AG09309 (cell line): ENCODE data around the gene SUB1.
A peak's percentile ranks its signal among the peaks of the same experiment; 100 is the strongest.

Experiments used
- DNase-seq: peaks from one replicate; pipeline ENCODE4 v3.0.0-alpha.2; 2010; ENCODE audit warnings: low read depth
- H3K4me3 ChIP-seq: 2 replicates; pipeline ENCODE4 v1.5.1; 2011; ENCODE audit warnings: mild to moderate bottlenecking, low read depth, low read length, moderate library complexity; ENCODE audit not compliant: control insufficient read depth
- CTCF ChIP-seq: IDR thresholded peaks from 2 replicates; pipeline ENCODE4 v1.5.1; 2011; ENCODE audit warnings: mild to moderate bottlenecking, low read depth, low read length, inconsistent platforms; ENCODE audit not compliant: insufficient read depth, control insufficient read depth; ENCODE audit errors: missing control alignments

Gene SUB1

GRCh38 chr5:32600054-32600622 lies 14.8 kb downstream of the SUB1 start:
- peak; percentile 65 for DNase-seq
- H3K4me3 ChIP-seq = no peak overlapping the region

GRCh38 chr5:32601623-32602295 lies 16.4 kb downstream of the SUB1 start:
- no peak for DNase-seq
- H3K4me3 ChIP-seq = no peak overlapping the region
- no peak for TF ChIP-seq CTCF

More at GRCh38 chr5:32600054-32600622, 14.8 kb downstream of the SUB1 start:
- TF ChIP-seq CTCF = no peak

- no peak for TF ChIP-seq CTCF
- no peak for DNase-seq
- H3K4me3 ChIP-seq = no peak overlapping the region
Measured at GRCh38 chr5:32602906-32603305, 17.5 kb downstream of the SUB1 start.

GRCh38 chr5:32604800-32605765 lies 19.7 kb downstream of the SUB1 start:
- H3K4me3 ChIP-seq = no peak overlapping the region
- TF ChIP-seq CTCF = no peak
- no peak for DNase-seq

GRCh38 chr5:32605766-32606152 lies 20.4 kb downstream of the SUB1 start:
- no peak overlapping the region for H3K4me3 ChIP-seq
- TF ChIP-seq CTCF = no peak
- DNase-seq = no peak

- TF ChIP-seq CTCF = no peak
- H3K4me3 ChIP-seq = no peak overlapping the region
- no peak for DNase-seq
Measured at GRCh38 chr5:32612134-32612888, 27.0 kb downstream of the SUB1 start.
